Sciatic nerve (tissue), 2 donors: ENCODE results near the gene ANKLE1. TPM values are rescaled to one million over a fixed set of nuclear protein-coding genes. Genes with fewer than 3 reads are reported as not detected.

Source experiments
- ATAC-seq: fragments of 200-7000 bp; cut with Tn5 transposase; one replicate; pipeline ENCODE4 v1.9.1; 2020; ENCODE audit warnings: mild to moderate bottlenecking, moderate library complexity
- DNase-seq: peaks from one replicate; pipeline ENCODE4 v3.0.0-alpha.2; 2020; ENCODE audit warnings: low spot score
- intact Hi-C: fragments of 100-400 bp; cut with DNase I; formaldehyde crosslinking; loops from one replicate; pipeline ENCODE4 v1.14.2; 2022
- total RNA-seq: library from RNA; stranded (reverse); fragmentation: NEBNext Ultra II Directional; extraction: Animal tissue kit (Norgen Biotek cat#: 25700); gene quantifications from one replicate; pipeline ENCODE4 v1.2.1, GENCODE V29; 2021
- donor health status: DM: no; HTN: no; CAD: no.
- donor health status: DM: no; HTN: no; CAD: no.

The ANKLE1 gene
- total RNA-seq, 1 donor from 2014 or later, result 1.7 TPM

GRCh38 chr19:17332360-17332676 lies 50.6 kb downstream of the ANKLE1 start:
- DNase-seq (no peak), ATAC-seq (no peak)
- intact Hi-C loops, result no loop called here

GRCh38 chr19:17332677-17333581 lies 51.2 kb downstream of the ANKLE1 start:
- DNase-seq (no peak), ATAC-seq (no peak)
- intact Hi-C loops, result no loop called here

GRCh38 chr19:17333611-17334413 lies 52.1 kb downstream of the ANKLE1 start:
- intact Hi-C loops, result no loop called here
- no peak for DNase-seq
- ATAC-seq, result no peak

GRCh38 chr19:17334414-17335409 lies 53.0 kb downstream of the ANKLE1 start, which contains the start of gene ANO8:
ANO8 (minus strand) TSS chr19:17334855; CDS start chr19:17334670, 185 bp downstream.
- DNase-seq (peak; percentile 96), ATAC-seq (peak; percentile 84)
- intact Hi-C loops, result no loop called here

- no peak for ATAC-seq
- no peak for DNase-seq
- intact Hi-C loops, result no loop called here
These were observed 53.9 kb downstream of the ANKLE1 start for GRCh38 chr19:17335575-17335974.

Other genes starting within 250 kb of the ANKLE1 start
- 5.9 TPM for gene HAUS8, start 206.4 kb upstream of the ANKLE1 start, total RNA-seq
- 90.7 TPM for gene MYO9B, start 206.1 kb upstream of the ANKLE1 start, total RNA-seq
- gene USE1, start 66.5 kb upstream of the ANKLE1 start, total RNA-seq, result 27.4 TPM
- 23.4 TPM for gene OCEL1, start 55.7 kb upstream of the ANKLE1 start, total RNA-seq
- 23.9 TPM for gene NR2F6, start 36.0 kb upstream of the ANKLE1 start, total RNA-seq
- 9.6 TPM for gene USHBP1, start 17.2 kb upstream of the ANKLE1 start, total RNA-seq
- gene BABAM1, start 14.5 kb upstream of the ANKLE1 start, total RNA-seq, result 66.6 TPM
- gene ABHD8, start 21.5 kb downstream of the ANKLE1 start, total RNA-seq, result 14.9 TPM
- 55.0 TPM for gene MRPL34, start 24.0 kb downstream of the ANKLE1 start, total RNA-seq
- gene DDA1, start 27.7 kb downstream of the ANKLE1 start, total RNA-seq, result 29.4 TPM
- gene ANO8, start 53.0 kb downstream of the ANKLE1 start, total RNA-seq, result 14.8 TPM
- gene GTPBP3, start 55.7 kb downstream of the ANKLE1 start, total RNA-seq, result 22.0 TPM
- gene PLVAP, start 95.4 kb downstream of the ANKLE1 start, total RNA-seq, result 283 TPM
- 0.62 TPM for gene CCDC194, start 112.3 kb downstream of the ANKLE1 start, total RNA-seq
- gene BST2, start 123.7 kb downstream of the ANKLE1 start, total RNA-seq, result 80.0 TPM
- 32.1 TPM for gene MVB12A, start 138.1 kb downstream of the ANKLE1 start, total RNA-seq
- gene TMEM221, start 166.8 kb downstream of the ANKLE1 start, total RNA-seq, result 0.36 TPM
- not detected for gene NXNL1, start 179.0 kb downstream of the ANKLE1 start, total RNA-seq
- 47.3 TPM for gene SLC27A1, start 188.6 kb downstream of the ANKLE1 start, total RNA-seq
- 47.3 TPM for gene PGLS, start 229.7 kb downstream of the ANKLE1 start, total RNA-seq